GM21447 (cell line): Measurements from ENCODE around the gene COL13A1.

Source experiments
- ATAC-seq: cut with Tn5 transposase; IDR thresholded peaks from one replicate; pipeline ENCODE4 v1.9.1; 2021; ENCODE audit not compliant: unreplicated experiment

COL13A1 gene

GRCh38 chr10:69939481-69939880, 137.8 kb downstream of the COL13A1 start:
- ATAC-seq = no peak

GRCh38 chr10:69941730-69942129, 140.0 kb downstream of the COL13A1 start:
- no peak for ATAC-seq

- ATAC-seq = no peak
Measured at GRCh38 chr10:69943292-69943820, 141.7 kb downstream of the COL13A1 start.

GRCh38 chr10:69944761-69945160, 143.1 kb downstream of the COL13A1 start:
- no peak for ATAC-seq

GRCh38 chr10:69948261-69948660, 146.6 kb downstream of the COL13A1 start:
- no peak for ATAC-seq

- no peak for ATAC-seq
Measured at GRCh38 chr10:69949770-69950169, 148.1 kb downstream of the COL13A1 start.

GRCh38 chr10:69951658-69952057, 150.0 kb downstream of the COL13A1 start:
- ATAC-seq = no peak

- no peak for ATAC-seq
Measured at GRCh38 chr10:69952069-69952800, 150.5 kb downstream of the COL13A1 start.

GRCh38 chr10:69952821-69953221, 151.1 kb downstream of the COL13A1 start:
- no peak for ATAC-seq

GRCh38 chr10:69953851-69954250, 152.1 kb downstream of the COL13A1 start:
- ATAC-seq = no peak

- ATAC-seq = no peak
Measured at GRCh38 chr10:69955211-69955805, 153.6 kb downstream of the COL13A1 start.

GRCh38 chr10:69955897-69956740, 154.4 kb downstream of the COL13A1 start:
- no peak for ATAC-seq

- ATAC-seq = no peak
Measured at GRCh38 chr10:69956741-69957230, 155.1 kb downstream of the COL13A1 start.

GRCh38 chr10:69957241-69957885, 155.7 kb downstream of the COL13A1 start:
- ATAC-seq = no peak

- no peak for ATAC-seq
Measured at GRCh38 chr10:69957886-69958555, 156.3 kb downstream of the COL13A1 start.

GRCh38 chr10:69958556-69958902, 156.8 kb downstream of the COL13A1 start:
- ATAC-seq = no peak

- no peak for ATAC-seq
Measured at GRCh38 chr10:69959911-69960310, 158.2 kb downstream of the COL13A1 start.

GRCh38 chr10:69960606-69960987, 158.9 kb downstream of the COL13A1 start:
- no peak for ATAC-seq

- ATAC-seq = no peak
Measured at GRCh38 chr10:69960988-69961880, 159.5 kb downstream of the COL13A1 start.
